Measurements from ENCODE around the gene PES1. TPM values are rescaled to one million over a fixed set of nuclear protein-coding genes. Genes with fewer than 3 reads are reported as not detected.

PES1 gene
- total RNA-seq, 1 donor from 2014 or later, result 115 TPM

DNA sequence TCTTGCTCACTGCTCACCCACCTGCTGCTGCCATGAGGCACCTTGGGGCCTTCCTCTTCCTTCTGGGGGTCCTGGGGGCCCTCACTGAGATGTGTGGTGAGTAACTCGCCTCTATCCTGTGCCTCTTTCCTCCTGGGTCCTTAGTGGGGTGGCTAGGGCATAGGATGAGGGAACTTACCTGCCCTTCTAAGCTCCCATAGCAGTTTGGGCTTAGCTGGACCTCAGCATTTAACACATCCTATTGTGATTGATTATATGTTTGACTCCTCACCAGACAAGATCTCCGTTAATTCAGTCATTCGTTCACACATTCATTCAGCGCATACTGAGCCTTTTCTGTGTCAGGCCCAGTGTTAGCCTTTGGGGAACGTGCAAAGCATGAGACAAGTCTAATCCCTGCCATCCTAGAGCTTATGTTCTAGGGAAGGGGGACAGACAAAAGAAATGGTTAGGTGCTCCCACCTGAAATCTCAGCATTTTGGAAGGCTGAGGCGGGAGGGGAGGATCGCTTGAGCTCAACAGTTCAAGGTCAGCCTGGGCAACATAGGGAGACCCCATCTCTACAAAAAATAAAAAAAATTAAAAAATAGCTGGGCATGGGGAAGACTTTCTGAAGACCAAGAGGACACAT is 15.7 kb upstream of the PES1 start:
- Mint-ChIP-seq H3K9me3 (no peaks in the 10 kb centered on the region), H3K27me3 (ENCODE audit: low read depth) (no peaks in the 10 kb centered on the region), H3K4me3 (peak overlapping the region; percentile 93), H3K4me1 (peaks cover 54% of the 10 kb centered on the region), H3K27ac (ENCODE audit: unreplicated experiment) (peak overlapping the region; percentile 95), H3K36me3 (ENCODE audit: low read depth) (peaks cover 3% of the 10 kb centered on the region)
- no peak for DNase-seq (ENCODE audit: low read depth, low spot score)
- TF ChIP-seq, protein P1, sequence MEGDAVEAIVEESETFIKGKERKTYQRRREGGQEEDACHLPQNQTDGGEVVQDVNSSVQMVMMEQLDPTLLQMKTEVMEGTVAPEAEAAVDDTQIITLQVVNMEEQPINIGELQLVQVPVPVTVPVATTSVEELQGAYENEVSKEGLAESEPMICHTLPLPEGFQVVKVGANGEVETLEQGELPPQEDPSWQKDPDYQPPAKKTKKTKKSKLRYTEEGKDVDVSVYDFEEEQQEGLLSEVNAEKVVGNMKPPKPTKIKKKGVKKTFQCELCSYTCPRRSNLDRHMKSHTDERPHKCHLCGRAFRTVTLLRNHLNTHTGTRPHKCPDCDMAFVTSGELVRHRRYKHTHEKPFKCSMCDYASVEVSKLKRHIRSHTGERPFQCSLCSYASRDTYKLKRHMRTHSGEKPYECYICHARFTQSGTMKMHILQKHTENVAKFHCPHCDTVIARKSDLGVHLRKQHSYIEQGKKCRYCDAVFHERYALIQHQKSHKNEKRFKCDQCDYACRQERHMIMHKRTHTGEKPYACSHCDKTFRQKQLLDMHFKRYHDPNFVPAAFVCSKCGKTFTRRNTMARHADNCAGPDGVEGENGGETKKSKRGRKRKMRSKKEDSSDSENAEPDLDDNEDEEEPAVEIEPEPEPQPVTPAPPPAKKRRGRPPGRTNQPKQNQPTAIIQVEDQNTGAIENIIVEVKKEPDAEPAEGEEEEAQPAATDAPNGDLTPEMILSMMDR (conservative IDR thresholded peaks at IDR 0.05), result no peak

DNA sequence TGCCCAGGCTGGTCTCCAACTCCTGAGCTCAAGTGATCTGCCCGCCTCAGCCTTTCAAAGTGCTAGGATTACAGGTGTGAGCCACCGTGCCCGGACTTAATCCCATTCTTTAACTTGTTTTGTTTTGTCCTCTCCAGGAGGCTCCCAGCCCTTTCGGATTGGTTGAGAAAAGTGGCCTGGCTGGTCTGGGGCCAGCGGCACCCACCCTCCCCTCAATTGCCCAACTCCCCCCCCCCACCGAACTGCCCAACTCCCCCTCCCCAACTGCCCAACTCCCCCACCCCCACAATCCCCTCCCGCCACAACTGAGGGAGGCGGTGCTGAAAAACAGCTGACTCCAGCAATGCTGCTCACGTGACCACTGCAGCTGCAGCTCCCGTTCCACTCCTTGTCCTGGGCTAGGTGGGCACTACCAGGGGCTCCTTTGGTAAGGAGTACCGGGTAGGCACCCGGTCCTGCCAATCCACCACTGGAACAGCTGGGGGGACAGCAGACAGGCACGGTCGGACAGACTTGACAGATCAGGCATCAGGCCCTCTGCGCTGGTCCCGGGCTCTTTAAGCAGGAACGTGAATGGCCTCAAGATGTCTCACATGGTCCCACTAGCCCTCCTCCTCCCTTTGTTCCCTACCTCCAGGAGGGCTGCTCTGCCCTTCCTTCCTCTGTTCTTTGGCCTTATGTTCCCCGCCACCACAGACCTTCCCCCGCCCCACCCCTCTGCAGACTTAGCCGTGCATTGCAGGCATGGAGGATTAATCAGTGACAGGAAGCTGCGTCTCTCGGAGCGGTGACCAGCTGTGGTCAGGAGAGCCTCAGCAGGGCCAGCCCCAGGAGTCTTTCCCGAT is 15.0 kb upstream of the PES1 start, which contains the start of gene TCN2:
Gene TCN2, plus strand, starts transcription at position 720 of the 845 bp plus-strand sequence. CDS start 158 bp downstream, outside the sequence.
- peak within 1 kb of the TSS; percentile 95 for H3K27ac Mint-ChIP-seq (ENCODE audit: unreplicated experiment)
- H3K27me3 Mint-ChIP-seq (ENCODE audit: low read depth), result no peaks in the 10 kb centered on the region
- H3K4me1 Mint-ChIP-seq, result peaks cover 54% of the 10 kb centered on the region
- DNase-seq (ENCODE audit: low read depth, low spot score), result peak; percentile 51
- no peaks in the 10 kb centered on the region for H3K9me3 Mint-ChIP-seq
- H3K36me3 Mint-ChIP-seq (ENCODE audit: low read depth), result peaks cover 3% of the 10 kb centered on the region
- TF ChIP-seq, protein P1 (conservative IDR thresholded peaks at IDR 0.05), result peak; percentile 21
- H3K4me3 Mint-ChIP-seq, result peak within 1 kb of the TSS; percentile 93

DNA sequence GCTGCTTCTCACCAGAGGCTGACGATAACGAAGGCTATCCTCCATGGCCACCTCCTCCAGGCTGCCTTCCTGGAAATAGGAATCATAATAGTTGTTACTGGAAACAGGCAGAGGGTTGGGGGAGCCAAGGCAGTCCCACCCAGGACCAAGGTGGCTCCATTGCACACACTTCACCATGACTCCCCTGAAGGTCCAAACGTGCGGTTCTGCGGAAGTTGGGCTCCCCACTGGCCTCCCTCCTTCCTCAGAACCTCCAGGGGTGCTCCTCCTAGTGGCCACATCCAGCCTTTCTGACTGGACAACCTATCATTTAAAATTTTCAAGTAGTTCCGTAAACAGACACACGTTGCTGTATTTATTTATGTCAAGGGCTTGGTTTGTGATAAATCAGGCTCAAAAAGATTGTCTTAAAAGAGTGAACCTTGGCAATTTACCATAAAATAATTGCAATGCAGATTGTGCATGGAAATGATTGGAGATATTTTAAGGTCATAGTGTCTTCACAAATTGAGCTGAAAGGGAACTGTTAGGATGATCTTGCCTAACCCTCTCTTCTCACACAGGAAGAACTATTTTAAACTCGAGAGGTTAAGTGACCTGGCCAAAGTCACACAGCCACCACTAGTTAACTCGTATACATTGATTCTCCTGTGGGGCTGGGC is 13.9 kb upstream of the PES1 start:
- Mint-ChIP-seq H3K27me3 (ENCODE audit: low read depth) (no peaks in the 10 kb centered on the region), H3K4me3 (peak overlapping the region; percentile 93), H3K36me3 (ENCODE audit: low read depth) (no peaks in the 10 kb centered on the region), H3K27ac (ENCODE audit: unreplicated experiment) (no peak overlapping the region), H3K9me3 (no peaks in the 10 kb centered on the region), H3K4me1 (peaks cover 54% of the 10 kb centered on the region)
- peak; percentile 48 for DNase-seq (ENCODE audit: low read depth, low spot score)
- TF ChIP-seq, protein P1 (conservative IDR thresholded peaks at IDR 0.05), result peak; percentile 76

DNA sequence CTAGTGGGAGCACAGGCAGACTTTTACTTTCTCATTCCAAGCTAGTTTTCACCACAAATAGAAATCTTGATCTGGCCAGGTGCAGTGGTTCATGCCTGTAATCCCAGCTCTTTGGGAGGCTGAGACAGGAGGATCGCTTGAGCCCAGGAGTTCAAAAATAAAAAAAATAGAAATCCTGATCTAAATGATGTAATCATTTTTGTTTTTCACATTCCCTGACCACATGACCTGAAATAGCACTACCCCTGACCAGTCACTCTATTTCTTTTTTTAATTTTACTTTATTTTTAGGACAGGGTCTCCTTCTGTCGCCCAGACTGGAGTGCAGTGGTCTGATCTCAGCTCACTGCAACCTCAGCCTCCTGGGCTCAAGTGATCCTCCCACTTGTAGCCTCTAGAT is 13.0 kb upstream of the PES1 start:
- Mint-ChIP-seq H3K27me3 (ENCODE audit: low read depth) (no peaks in the 10 kb centered on the region), H3K4me1 (peaks cover 45% of the 10 kb centered on the region), H3K4me3 (no peak overlapping the region), H3K36me3 (ENCODE audit: low read depth) (no peaks in the 10 kb centered on the region), H3K9me3 (no peaks in the 10 kb centered on the region), H3K27ac (ENCODE audit: unreplicated experiment) (no peak overlapping the region)
- TF ChIP-seq, protein P1 (conservative IDR thresholded peaks at IDR 0.05), result no peak
- DNase-seq (ENCODE audit: low read depth, low spot score), result no peak

DNA sequence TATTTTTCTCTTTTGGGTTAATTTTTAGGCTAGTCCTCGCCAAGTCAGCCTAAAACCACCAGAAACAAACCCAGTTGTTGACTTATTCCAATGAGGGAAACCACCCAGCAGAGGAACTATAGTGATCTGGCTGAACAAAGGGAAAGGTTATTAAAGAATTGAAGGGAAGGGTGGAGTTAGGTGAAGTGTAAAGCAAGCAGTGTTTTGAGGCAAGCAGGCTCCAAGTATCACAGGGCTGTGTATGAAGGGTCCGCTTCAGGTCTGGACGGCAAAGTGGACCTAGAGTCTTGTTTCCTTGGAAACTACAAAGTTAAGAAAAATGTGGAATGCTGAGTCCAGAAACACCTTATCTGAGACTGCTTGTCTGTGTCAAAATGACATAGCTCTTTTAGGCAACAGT is 12.1 kb upstream of the PES1 start:
- Mint-ChIP-seq H3K36me3 (ENCODE audit: low read depth) (no peaks in the 10 kb centered on the region), H3K9me3 (no peaks in the 10 kb centered on the region), H3K4me1 (peaks cover 36% of the 10 kb centered on the region), H3K27ac (ENCODE audit: unreplicated experiment) (no peak overlapping the region), H3K27me3 (ENCODE audit: low read depth) (no peaks in the 10 kb centered on the region), H3K4me3 (peak overlapping the region; percentile 50)
- TF ChIP-seq, protein P1 (conservative IDR thresholded peaks at IDR 0.05), result no peak
- no peak for DNase-seq (ENCODE audit: low read depth, low spot score)

All from neural crest cell (in vitro differentiated cells).